IMR-90 (cell line): ENCODE measurements around the gene SPAG8. TPM values are rescaled to one million over a fixed set of nuclear protein-coding genes. Genes with fewer than 3 reads are reported as not detected.
A peak's percentile ranks its signal among the peaks of the same experiment; 100 is the strongest.

Experiments used
- ATAC-seq: fragments of 200-7000 bp; cut with Tn5 transposase; 2 replicates; pipeline ENCODE4 v1.9.1; 2020; ENCODE audit warnings: low read depth, mild to moderate bottlenecking, moderate library complexity
- BruUV-seq: library from RNA; stranded (reverse); fragments of 400-500 nt; replicated peaks from 2 replicates; lab custom pipeline; 2021; lab: Mats Ljungman, UMichigan
- CTCF ChIA-PET: fragments of 300-600 bp; formaldehyde crosslinking; extraction: SDS; loops from one replicate; lab custom pipeline; 2021; ENCODE audit warnings: antibody characterized with exemption; lab: Yijun Ruan, JAX
- POLR2A ChIA-PET: fragments of 300-600 bp; sonication (Branson Sonifier 250); formaldehyde crosslinking; loops from one replicate; lab custom pipeline; 2022; ENCODE audit warnings: antibody characterized with exemption; ENCODE audit not compliant: unreplicated experiment; lab: Charles Lee
- DNase-seq: peaks from one replicate; pipeline ENCODE4 v3.0.0; 2013
- H2AFZ ChIP-seq: replicated peaks from 2 replicates; pipeline ENCODE3; 2013; ENCODE audit warnings: low read length, mild to moderate bottlenecking; ENCODE audit not compliant: poor library complexity
- H2AK5ac ChIP-seq: 2 replicates; pipeline ENCODE4 v1.6.1; 2013; ENCODE audit warnings: low read depth, low read length, inconsistent platforms
- H2AK9ac ChIP-seq: replicated peaks from 2 replicates; pipeline ENCODE3; 2013; ENCODE audit warnings: mild to moderate bottlenecking, low read depth, low read length, moderate library complexity; ENCODE audit not compliant: poor library complexity
- H2BK120ac ChIP-seq: 2 replicates; pipeline ENCODE4 v1.6.1; 2013; ENCODE audit warnings: low read depth, low read length, inconsistent platforms
- H2BK15ac ChIP-seq: 3 replicates; pipeline ENCODE4 v1.6.1; 2013; ENCODE audit warnings: low read depth, low read length, inconsistent platforms
- H2BK20ac ChIP-seq: 2 replicates; pipeline ENCODE4 v1.6.1; 2013; ENCODE audit warnings: low read depth, mild to moderate bottlenecking, inconsistent platforms, low read length, moderate library complexity
- H2BK5ac ChIP-seq: 2 replicates; pipeline ENCODE4 v1.6.1; 2013; ENCODE audit warnings: mild to moderate bottlenecking, low read depth, low read length, inconsistent platforms; ENCODE audit not compliant: poor library complexity, severe bottlenecking
- H3K14ac ChIP-seq: replicated peaks from 2 replicates; pipeline ENCODE4 v1.6.1; 2013; ENCODE audit warnings: low read depth, low read length, inconsistent platforms
- H3K18ac ChIP-seq: 2 replicates; pipeline ENCODE4 v1.6.1; 2013; ENCODE audit warnings: low read depth, low read length, control low read depth
- H3K23ac ChIP-seq: 2 replicates; pipeline ENCODE4 v1.6.1; 2013; ENCODE audit warnings: low read depth, low read length, inconsistent platforms
- H3K27ac ChIP-seq: 2 replicates; pipeline ENCODE4 v1.5.1; 2013; ENCODE audit warnings: mild to moderate bottlenecking, control low read depth, low read length; ENCODE audit not compliant: insufficient read depth
- H3K27me3 ChIP-seq: 2 replicates; pipeline ENCODE4 v1.6.1; 2013; ENCODE audit warnings: low read length; ENCODE audit not compliant: control insufficient read depth, insufficient read depth
- H3K36me3 ChIP-seq: 2 replicates; pipeline ENCODE4 v1.6.1; 2013; ENCODE audit warnings: low read length, mixed read lengths; ENCODE audit not compliant: control insufficient read depth, insufficient read depth
- H3K4ac ChIP-seq: 2 replicates; pipeline ENCODE4 v1.6.1; 2013; ENCODE audit warnings: low read depth, low read length, inconsistent platforms
- H3K4me1 ChIP-seq: 2 replicates; pipeline ENCODE4 v1.6.1; 2013; ENCODE audit warnings: low read length, mixed read lengths; ENCODE audit not compliant: control insufficient read depth, insufficient read depth
- H3K4me2 ChIP-seq: 2 replicates; pipeline ENCODE4 v1.6.1; 2013; ENCODE audit warnings: low read depth, mild to moderate bottlenecking, control low read depth, low read length, moderate library complexity
- H3K4me3 ChIP-seq: 2 replicates; pipeline ENCODE4 v1.5.1; 2013; ENCODE audit warnings: low read depth, mild to moderate bottlenecking, control low read depth, low read length, moderate library complexity; ENCODE audit not compliant: insufficient read depth
- H3K56ac ChIP-seq: 2 replicates; pipeline ENCODE4 v1.6.1; 2013; ENCODE audit warnings: low read length, inconsistent platforms; ENCODE audit not compliant: insufficient read depth; ENCODE audit errors: extremely low read depth
- H3K79me1 ChIP-seq, 2 experiments: 2 replicates each; pipeline ENCODE4 v1.6.1; 2013; ENCODE audit warnings: low read length in 2 of 2, inconsistent platforms in 1 of 2, low read depth in 1 of 2
- H3K9ac ChIP-seq: 2 replicates; pipeline ENCODE4 v1.6.1; 2013; ENCODE audit warnings: low read depth, low read length, control low read depth
- H3K9me1 ChIP-seq: 2 replicates; pipeline ENCODE4 v1.6.1; 2013; ENCODE audit warnings: low read length, inconsistent platforms; ENCODE audit not compliant: insufficient read depth
- H3K9me3 ChIP-seq: 2 replicates; pipeline ENCODE4 v1.6.1; 2013; ENCODE audit warnings: low read length; ENCODE audit not compliant: control insufficient read depth, insufficient read depth
- H4K20me1 ChIP-seq: 2 replicates; pipeline ENCODE4 v1.6.1; 2013; ENCODE audit warnings: low read length, inconsistent platforms; ENCODE audit not compliant: insufficient read depth
- H4K5ac ChIP-seq: 2 replicates; pipeline ENCODE4 v1.6.1; 2013; ENCODE audit warnings: mild to moderate bottlenecking, low read depth, low read length, control low read depth
- H4K8ac ChIP-seq, 2 experiments: 2 replicates each; pipeline ENCODE4 v1.6.1; 2013; ENCODE audit warnings: low read depth in 2 of 2, low read length in 2 of 2, control low read depth in 1 of 2, inconsistent platforms in 1 of 2
- H4K91ac ChIP-seq: 2 replicates; pipeline ENCODE4 v1.6.1; 2013; ENCODE audit warnings: low read depth, low read length, inconsistent platforms; ENCODE audit not compliant: insufficient read depth
- CEBPB ChIP-seq: IDR thresholded peaks from 2 replicates; pipeline ENCODE4 v1.6.1; 2012; ENCODE audit warnings: low read depth, low read length, improper control_type of control experiment
- RAD21 ChIP-seq: IDR thresholded peaks from 2 replicates; pipeline ENCODE4 v1.6.1; 2012; ENCODE audit warnings: low read length, improper control_type of control experiment
- RCOR1 ChIP-seq: IDR thresholded peaks from 2 replicates; pipeline ENCODE4 v1.6.1; 2012; ENCODE audit warnings: mild to moderate bottlenecking, low read length, improper control_type of control experiment; ENCODE audit not compliant: insufficient replicate concordance
- WGBS, 2 experiments: methylation state at CpG; one replicate each; pipeline versions ENCODE4 v1.1.5 to v1.1.7; 2013; ENCODE audit warnings: missing lambda C conversion rate in 2 of 2; ENCODE audit not compliant: insufficient read length in 1 of 2; ENCODE audit errors: extremely low coverage in 2 of 2; 5-methylcytosine and 5-hydroxymethylcytosine counted together
- dilution Hi-C: fragments of 300-500 bp; cut with HindIII; formaldehyde crosslinking; loops from one replicate; pipeline ENCODE4 v1.14.3; 2018; ENCODE audit warnings: low sequenced_read_pairs; ENCODE audit not compliant: unreplicated experiment
- in situ Hi-C: fragments of 300-500 bp; cut with MboI; formaldehyde crosslinking; loops from 3 replicates; pipeline ENCODE4 v1.14.3; 2019; ENCODE audit warnings: low sequenced_read_pairs, inconsistent platforms, mixed read lengths
- intact Hi-C: fragments of 100-400 bp; cut with micrococcal nuclease; formaldehyde crosslinking; loops from 2 replicates; pipeline ENCODE4 v1.10.0; 2022
- polyA plus RNA-seq, 3 experiments: library from polyadenylated mRNA; depleted of rRNA; stranded (reverse); fragments of >200 nt; gene quantifications; 2 replicates each; pipeline ENCODE4 v1.2.3, GENCODE V29; 2012; ENCODE audit warnings: low replicate concordance in 1 of 3
- total RNA-seq: library from RNA; depleted of rRNA; stranded (reverse); fragments of >200 nt; gene quantifications from 2 replicates; pipeline ENCODE4 v1.2.3, GENCODE V29; 2012
- TF ChIP-seq, protein P1 (sequence below): fragments of 150-350 bp; IDR thresholded peaks from 2 replicates; pipeline ENCODE4 v1.6.1; 2016; ENCODE audit warnings: low read depth, mild to moderate bottlenecking, low read length, moderate library complexity, borderline replicate concordance

Gene SPAG8
- total and polyA plus RNA-seq, 2 of the 4 experiments (the other 2 are of a cell fraction): 0.72 to 0.84 TPM

DNA sequence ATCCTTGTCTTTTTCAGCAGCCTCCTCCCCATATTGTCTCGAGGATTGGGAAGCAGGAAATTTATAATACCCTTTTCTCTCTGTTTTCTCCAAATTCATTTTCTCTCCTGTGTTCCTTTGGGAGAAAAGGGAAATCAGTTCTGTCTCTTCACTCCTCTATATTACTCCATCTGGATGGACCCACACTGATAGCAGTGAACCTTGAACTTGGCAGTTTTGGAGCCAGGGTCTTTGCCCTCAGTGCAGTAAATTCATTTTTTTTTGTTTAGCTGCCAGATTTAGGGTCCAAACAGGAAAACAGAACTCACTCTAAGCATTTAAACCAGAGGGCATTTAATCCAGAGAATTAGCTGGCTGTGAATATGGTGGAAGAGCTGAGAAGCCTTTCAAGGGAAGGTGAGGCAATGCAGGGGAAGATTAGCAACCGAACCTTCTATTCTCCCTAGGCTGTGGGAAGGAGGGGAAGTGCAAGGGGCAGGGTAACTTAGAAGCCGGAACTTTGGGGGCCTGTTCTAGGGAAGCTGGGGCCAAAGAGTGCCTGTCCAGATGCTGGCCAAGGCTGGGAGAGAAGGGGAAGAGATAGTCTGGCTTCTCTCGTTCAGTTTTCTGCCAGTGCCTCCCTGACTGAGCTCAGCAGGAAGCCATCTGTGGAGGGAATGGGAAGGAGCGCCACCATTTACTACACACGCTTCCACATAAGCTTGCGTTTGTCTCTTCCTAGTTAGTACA is 37.0 kb downstream of the SPAG8 start (continued):
- no peak for TF ChIP-seq RCOR1

DNA sequence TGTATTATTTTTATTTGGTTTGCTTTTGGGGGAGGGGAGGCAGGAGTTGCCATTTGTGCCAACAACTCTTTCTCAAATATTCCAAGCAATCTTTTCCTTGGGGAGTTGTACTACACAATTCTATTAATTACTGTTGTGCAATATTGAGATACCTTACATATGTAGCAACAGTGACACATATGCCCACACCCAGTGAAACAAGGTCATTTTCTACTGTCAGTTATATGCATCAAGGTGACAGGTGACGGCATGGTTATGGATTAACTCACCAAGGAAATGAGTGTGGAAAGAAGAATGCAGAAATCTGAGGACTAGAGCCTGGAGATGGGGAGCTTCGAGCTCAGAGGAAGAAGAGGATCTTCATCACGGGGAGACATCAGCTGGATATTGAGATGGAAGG is 40.1 kb downstream of the SPAG8 start:
- no peak overlapping the region for H3K18ac ChIP-seq
- BruUV-seq: no TSS peak
- ATAC-seq (no peak), DNase-seq (no peak)
- H2AK5ac ChIP-seq: no peak overlapping the region
- H2BK15ac ChIP-seq: no peak overlapping the region
- H3K4me2 ChIP-seq: no peak overlapping the region
- in situ Hi-C loops: no loop called here
- no peaks in the 10 kb centered on the region for H4K20me1 ChIP-seq
- H4K8ac ChIP-seq: no peak overlapping the region
- H3K36me3 ChIP-seq: no peaks in the 10 kb centered on the region
- no peaks in the 10 kb centered on the region for H3K9me1 ChIP-seq
- no peak overlapping the region for H3K14ac ChIP-seq
- no peaks in the 10 kb centered on the region for H3K9me3 ChIP-seq
- H2AK9ac ChIP-seq: no peak overlapping the region
- H3K23ac ChIP-seq: no peak overlapping the region
- ChIA-PET POLR2A (no interaction called here), CTCF (no interaction called here)
- no peak overlapping the region for H3K27ac ChIP-seq
- no peak overlapping the region for H3K56ac ChIP-seq
- no peak overlapping the region for H2AFZ ChIP-seq
- dilution Hi-C loops: no loop called here
- WGBS, 2 experiments: no CpG with 5 or more reads among the region's 3 CpGs
- no peak overlapping the region for H2BK20ac ChIP-seq
- no peaks in the 10 kb centered on the region for H3K79me1 ChIP-seq
- H3K9ac ChIP-seq: no peak overlapping the region
- H3K27me3 ChIP-seq: peaks cover 28% of the 10 kb centered on the region
- no peak overlapping the region for H4K91ac ChIP-seq
- peaks cover 1% of the 10 kb centered on the region; the same call in 1 of the 2 replicates for H3K4me1 ChIP-seq
- H2BK5ac ChIP-seq: no peak overlapping the region
- no peak overlapping the region for H3K4ac ChIP-seq
- TF ChIP-seq CEBPB (peak; percentile 70), RAD21 (no peak)
- TF ChIP-seq, protein P1, sequence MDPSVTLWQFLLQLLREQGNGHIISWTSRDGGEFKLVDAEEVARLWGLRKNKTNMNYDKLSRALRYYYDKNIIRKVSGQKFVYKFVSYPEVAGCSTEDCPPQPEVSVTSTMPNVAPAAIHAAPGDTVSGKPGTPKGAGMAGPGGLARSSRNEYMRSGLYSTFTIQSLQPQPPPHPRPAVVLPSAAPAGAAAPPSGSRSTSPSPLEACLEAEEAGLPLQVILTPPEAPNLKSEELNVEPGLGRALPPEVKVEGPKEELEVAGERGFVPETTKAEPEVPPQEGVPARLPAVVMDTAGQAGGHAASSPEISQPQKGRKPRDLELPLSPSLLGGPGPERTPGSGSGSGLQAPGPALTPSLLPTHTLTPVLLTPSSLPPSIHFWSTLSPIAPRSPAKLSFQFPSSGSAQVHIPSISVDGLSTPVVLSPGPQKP: no peak
- H2BK120ac ChIP-seq: no peak overlapping the region
- no peak overlapping the region for H3K4me3 ChIP-seq
- intact Hi-C loops: no loop called here
- H4K5ac ChIP-seq: no peak overlapping the region
